ENCODE measurements around the gene DBNDD1. TPM values are rescaled to one million over a fixed set of nuclear protein-coding genes. Genes with fewer than 3 reads are reported as not detected.

The DBNDD1 gene
- total RNA-seq, 2 experiments from 2014 or later: 1.2 to 1.5 TPM

GRCh38 chr16:90046971-90047713 lies 27.9 kb upstream of the DBNDD1 start:
- CTCF ChIA-PET: no interaction called here
- ATAC-seq: peak; percentile 37
- H3K9me3 Mint-ChIP-seq (ENCODE audit: low read depth): no peaks in the 10 kb centered on the region
- H3K36me3 Mint-ChIP-seq (ENCODE audit: low read depth): peaks cover 1% of the 10 kb centered on the region
- H3K27ac Mint-ChIP-seq: no peak overlapping the region
- H3K4me1 Mint-ChIP-seq: peaks cover 4% of the 10 kb centered on the region
- peaks cover 8% of the 10 kb centered on the region for H3K27me3 Mint-ChIP-seq
- DNase-seq: peak; percentile 10
- POLR2A ChIA-PET: no interaction called here
- no peak overlapping the region for H3K4me3 Mint-ChIP-seq
- intact Hi-C loops (cut with DNase I, micrococcal nuclease): loop anchor here in 1 of 2 experiments (1.0 kb wide), 1 partner anchor 30 kb away; the partner anchor contains the start of gene PRDM7

GRCh38 chr16:90046122-90046970 lies 27.1 kb upstream of the DBNDD1 start:
- CTCF ChIA-PET: no interaction called here
- POLR2A ChIA-PET: no interaction called here
- intact Hi-C loops (cut with DNase I, micrococcal nuclease): no loop called here
- Mint-ChIP-seq H3K4me3 (no peak overlapping the region), H3K9me3 (ENCODE audit: low read depth) (no peaks in the 10 kb centered on the region), H3K36me3 (ENCODE audit: low read depth) (peaks cover 1% of the 10 kb centered on the region), H3K27me3 (peaks cover 8% of the 10 kb centered on the region), H3K27ac (no peak overlapping the region), H3K4me1 (peaks cover 4% of the 10 kb centered on the region)
- DNase-seq: no peak
- ATAC-seq: peak; percentile 36

GRCh38 chr16:90044111-90044551 lies 24.9 kb upstream of the DBNDD1 start:
- ATAC-seq (no peak), DNase-seq (no peak)
- ChIA-PET POLR2A (no interaction called here), CTCF (no interaction called here)
- Mint-ChIP-seq H3K9me3 (ENCODE audit: low read depth) (no peaks in the 10 kb centered on the region), H3K27ac (no peak overlapping the region), H3K27me3 (peaks cover 8% of the 10 kb centered on the region), H3K4me1 (peaks cover 4% of the 10 kb centered on the region), H3K36me3 (ENCODE audit: low read depth) (peaks cover 3% of the 10 kb centered on the region), H3K4me3 (no peak overlapping the region)
- intact Hi-C loops (cut with DNase I, micrococcal nuclease): no loop called here

- Mint-ChIP-seq H3K4me1 (peaks cover 4% of the 10 kb centered on the region), H3K27ac (no peak overlapping the region), H3K4me3 (no peak overlapping the region), H3K36me3 (ENCODE audit: low read depth) (peaks cover 5% of the 10 kb centered on the region), H3K27me3 (peaks cover 8% of the 10 kb centered on the region), H3K9me3 (ENCODE audit: low read depth) (no peaks in the 10 kb centered on the region)
- ChIA-PET POLR2A (no interaction called here), CTCF (no interaction called here)
- DNase-seq (no peak), ATAC-seq (no peak)
- intact Hi-C loops (cut with DNase I, micrococcal nuclease): no loop called here
These were observed 24.3 kb upstream of the DBNDD1 start for GRCh38 chr16:90043526-90043925.

GRCh38 chr16:90042946-90043514 lies 23.8 kb upstream of the DBNDD1 start:
- DNase-seq (no peak), ATAC-seq (no peak)
- H3K27ac Mint-ChIP-seq: no peak overlapping the region
- intact Hi-C loops (cut with DNase I, micrococcal nuclease): no loop called here
- no peak overlapping the region for H3K4me3 Mint-ChIP-seq
- H3K36me3 Mint-ChIP-seq (ENCODE audit: low read depth): peaks cover 5% of the 10 kb centered on the region
- ChIA-PET POLR2A (no interaction called here), CTCF (no interaction called here)
- H3K9me3 Mint-ChIP-seq (ENCODE audit: low read depth): no peaks in the 10 kb centered on the region
- H3K27me3 Mint-ChIP-seq: peaks cover 5% of the 10 kb centered on the region
- H3K4me1 Mint-ChIP-seq: peaks cover 4% of the 10 kb centered on the region

- DNase-seq (no peak), ATAC-seq (no peak)
- CTCF ChIA-PET: no interaction called here
- peaks cover 4% of the 10 kb centered on the region for H3K4me1 Mint-ChIP-seq
- POLR2A ChIA-PET: no interaction called here
- H3K4me3 Mint-ChIP-seq: no peak overlapping the region
- peaks cover 5% of the 10 kb centered on the region for H3K36me3 Mint-ChIP-seq (ENCODE audit: low read depth)
- peaks cover 5% of the 10 kb centered on the region for H3K27me3 Mint-ChIP-seq
- intact Hi-C loops (cut with DNase I, micrococcal nuclease): no loop called here
- no peak overlapping the region for H3K27ac Mint-ChIP-seq
- no peaks in the 10 kb centered on the region for H3K9me3 Mint-ChIP-seq (ENCODE audit: low read depth)
These were observed 22.7 kb upstream of the DBNDD1 start for GRCh38 chr16:90041896-90042473.

- POLR2A ChIA-PET: no interaction called here
- ATAC-seq: no peak
- DNase-seq: no peak
- CTCF ChIA-PET: no interaction called here
- Mint-ChIP-seq H3K9me3 (ENCODE audit: low read depth) (no peaks in the 10 kb centered on the region), H3K27me3 (no peaks in the 10 kb centered on the region), H3K4me3 (no peak overlapping the region), H3K4me1 (no peaks in the 10 kb centered on the region), H3K27ac (no peak overlapping the region), H3K36me3 (ENCODE audit: low read depth) (peaks cover 5% of the 10 kb centered on the region)
- intact Hi-C loops (cut with DNase I, micrococcal nuclease): no loop called here
These were observed 21.1 kb upstream of the DBNDD1 start for GRCh38 chr16:90040152-90041023.

GRCh38 chr16:90037276-90037675 lies 18.0 kb upstream of the DBNDD1 start:
- no peaks in the 10 kb centered on the region for H3K4me1 Mint-ChIP-seq
- no peaks in the 10 kb centered on the region for H3K9me3 Mint-ChIP-seq (ENCODE audit: low read depth)
- ChIA-PET POLR2A (no interaction called here), CTCF (no interaction called here)
- H3K27me3 Mint-ChIP-seq: no peaks in the 10 kb centered on the region
- H3K27ac Mint-ChIP-seq: no peak overlapping the region
- H3K4me3 Mint-ChIP-seq: no peak overlapping the region
- no peak for DNase-seq
- intact Hi-C loops (cut with DNase I, micrococcal nuclease): no loop called here
- ATAC-seq: no peak
- H3K36me3 Mint-ChIP-seq (ENCODE audit: low read depth): peaks cover 7% of the 10 kb centered on the region

- H3K4me3 Mint-ChIP-seq: no peak overlapping the region
- H3K4me1 Mint-ChIP-seq: no peaks in the 10 kb centered on the region
- DNase-seq (no peak), ATAC-seq (no peak)
- CTCF ChIA-PET: interaction anchor here (0.5 kb wide), 1 partner anchor 14 kb away, joined by 3 read pairs; no protein-coding TSS in a partner anchor
- H3K36me3 Mint-ChIP-seq (ENCODE audit: low read depth): peaks cover 17% of the 10 kb centered on the region
- H3K27me3 Mint-ChIP-seq: no peaks in the 10 kb centered on the region
- H3K9me3 Mint-ChIP-seq (ENCODE audit: low read depth): peaks cover 6% of the 10 kb centered on the region
- POLR2A ChIA-PET: no interaction called here
- intact Hi-C loops (cut with DNase I, micrococcal nuclease): no loop called here
- H3K27ac Mint-ChIP-seq: no peak overlapping the region
These were observed 16.6 kb upstream of the DBNDD1 start for GRCh38 chr16:90035902-90036301.

- intact Hi-C loops (cut with DNase I, micrococcal nuclease): no loop called here
- peaks cover 15% of the 10 kb centered on the region for H3K36me3 Mint-ChIP-seq (ENCODE audit: low read depth)
- H3K27me3 Mint-ChIP-seq: no peaks in the 10 kb centered on the region
- peaks cover 6% of the 10 kb centered on the region for H3K9me3 Mint-ChIP-seq (ENCODE audit: low read depth)
- POLR2A ChIA-PET: no interaction called here
- DNase-seq (no peak), ATAC-seq (no peak)
- no peaks in the 10 kb centered on the region for H3K4me1 Mint-ChIP-seq
- CTCF ChIA-PET: interaction anchor here (0.8 kb wide), 1 partner anchor 15 kb away, joined by 5 read pairs; the partner anchor contains the start of gene DBNDD1
- no peak overlapping the region for H3K27ac Mint-ChIP-seq
- H3K4me3 Mint-ChIP-seq: no peak overlapping the region
These were observed 15.2 kb upstream of the DBNDD1 start for GRCh38 chr16:90034504-90034903.

- no peaks in the 10 kb centered on the region for H3K27me3 Mint-ChIP-seq
These were observed 14.1 kb upstream of the DBNDD1 start for GRCh38 chr16:90033387-90033786.

More at GRCh38 chr16:90033387-90033786, 14.1 kb upstream of the DBNDD1 start:
- POLR2A ChIA-PET: no interaction called here
- Mint-ChIP-seq H3K4me1 (no peaks in the 10 kb centered on the region), H3K36me3 (ENCODE audit: low read depth) (peaks cover 14% of the 10 kb centered on the region), H3K9me3 (ENCODE audit: low read depth) (peaks cover 6% of the 10 kb centered on the region), H3K4me3 (no peak overlapping the region), H3K27ac (no peak overlapping the region)
- DNase-seq (no peak), ATAC-seq (no peak)
- CTCF ChIA-PET: interaction anchor here (0.8 to 1.6 kb wide), 2 partner anchors 14 to 49 kb away, joined by 5 read pairs; partner anchors contain the start of gene DBNDD1
- intact Hi-C loops (cut with DNase I, micrococcal nuclease): no loop called here
